Measurements from ENCODE around the gene DCTN3. TPM values are rescaled to one million over a fixed set of nuclear protein-coding genes. Genes with fewer than 3 reads are reported as not detected.

DCTN3 gene
- total RNA-seq, 1 donor from 2014 or later: 67.8 TPM

DNA sequence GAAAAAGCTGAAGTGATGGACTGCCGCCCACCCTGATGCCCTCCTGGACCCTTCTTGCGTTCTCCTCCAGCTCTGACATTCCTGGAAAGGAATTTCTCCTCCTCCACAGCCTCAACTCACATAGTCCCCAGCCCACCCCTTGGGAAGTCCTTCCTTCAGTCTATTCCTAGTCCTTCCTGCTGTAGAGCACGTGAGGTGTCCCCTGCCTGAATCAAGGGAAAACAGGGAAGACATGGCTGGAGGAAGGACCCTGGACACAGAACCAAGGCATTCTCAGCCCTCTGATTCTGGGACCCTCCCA, 4.8 kb upstream of the DCTN3 start:
- no peaks in the 10 kb centered on the region for H3K9me3 ChIP-seq (ENCODE audit: control insufficient read depth in 3 of 3, low read length in 3 of 3)
- no peak overlapping the region for H3K27ac ChIP-seq (ENCODE audit: low read depth, low read length)
- H3K9ac ChIP-seq (ENCODE audit: low read depth in 1 of 3, low read length in 3 of 3): no peak overlapping the region
- no peak overlapping the region for H3K4me3 ChIP-seq (ENCODE audit: low read length in 3 of 3)
- no peaks in the 10 kb centered on the region for H3K36me3 ChIP-seq (ENCODE audit: control insufficient read depth in 3 of 3, insufficient read depth in 3 of 3, low read length in 3 of 3)
- H3K4me1 ChIP-seq (ENCODE audit: control insufficient read depth in 3 of 3, insufficient read depth in 3 of 3, low read length in 3 of 3): peaks cover 16 to 23% (median 21%) of the 10 kb centered on the region in 3 donors
- peaks cover 77 to 83% (median 78%) of the 10 kb centered on the region in 3 donors for H3K27me3 ChIP-seq (ENCODE audit: control insufficient read depth in 3 of 3, insufficient read depth in 3 of 3, low read length in 3 of 3)

DNA sequence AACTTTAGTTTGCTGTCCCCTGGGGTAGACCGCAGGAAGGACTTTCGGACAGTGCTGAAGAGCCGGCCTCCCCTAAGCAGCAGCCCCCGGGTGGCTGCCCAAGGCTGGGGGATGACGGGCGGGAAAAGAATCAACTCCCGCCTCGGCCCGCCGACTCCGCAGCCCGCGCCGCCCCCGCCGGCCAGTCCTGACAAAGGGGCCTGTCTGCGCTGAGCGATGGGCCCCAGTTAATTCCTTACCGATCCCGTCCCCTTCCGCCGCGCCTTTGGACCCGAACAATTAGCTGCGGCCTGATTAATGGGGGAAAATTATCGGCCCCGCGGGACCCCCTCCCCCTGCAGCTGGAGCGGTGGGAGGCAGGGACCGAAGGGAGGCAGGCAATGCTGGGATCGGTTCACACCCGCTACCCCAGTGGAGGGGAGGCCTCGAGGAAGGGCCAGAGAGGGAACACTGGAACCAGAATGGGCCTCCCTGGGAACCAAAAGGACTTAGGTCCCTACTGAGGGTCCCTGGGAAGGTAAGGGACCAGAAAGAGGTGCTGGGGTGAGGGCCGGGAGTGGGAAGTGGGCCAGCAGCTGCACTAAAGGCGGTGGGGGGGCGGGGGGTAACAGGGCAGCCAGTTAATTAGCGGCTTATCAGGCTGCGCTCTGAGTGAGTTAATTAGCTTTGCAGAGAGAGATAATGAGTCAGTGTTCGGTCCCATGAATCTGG, 4.3 kb upstream of the DCTN3 start:
- Histone ChIP-seq H3K4me1 (ENCODE audit: control insufficient read depth in 3 of 3, insufficient read depth in 3 of 3, low read length in 3 of 3) (peaks cover 20 to 26% (median 26%) of the 10 kb centered on the region in 3 donors), H3K9me3 (ENCODE audit: control insufficient read depth in 3 of 3, low read length in 3 of 3) (no peaks in the 10 kb centered on the region), H3K36me3 (ENCODE audit: control insufficient read depth in 3 of 3, insufficient read depth in 3 of 3, low read length in 3 of 3) (no peaks in the 10 kb centered on the region), H3K27ac (ENCODE audit: low read depth, low read length) (no peak overlapping the region), H3K9ac (ENCODE audit: low read depth in 1 of 3, low read length in 3 of 3) (no peak overlapping the region), H3K27me3 (ENCODE audit: control insufficient read depth in 3 of 3, insufficient read depth in 3 of 3, low read length in 3 of 3) (peaks cover 75 to 79% (median 75%) of the 10 kb centered on the region in 3 donors), H3K4me3 (ENCODE audit: low read length in 3 of 3) (no peak overlapping the region)

DNA sequence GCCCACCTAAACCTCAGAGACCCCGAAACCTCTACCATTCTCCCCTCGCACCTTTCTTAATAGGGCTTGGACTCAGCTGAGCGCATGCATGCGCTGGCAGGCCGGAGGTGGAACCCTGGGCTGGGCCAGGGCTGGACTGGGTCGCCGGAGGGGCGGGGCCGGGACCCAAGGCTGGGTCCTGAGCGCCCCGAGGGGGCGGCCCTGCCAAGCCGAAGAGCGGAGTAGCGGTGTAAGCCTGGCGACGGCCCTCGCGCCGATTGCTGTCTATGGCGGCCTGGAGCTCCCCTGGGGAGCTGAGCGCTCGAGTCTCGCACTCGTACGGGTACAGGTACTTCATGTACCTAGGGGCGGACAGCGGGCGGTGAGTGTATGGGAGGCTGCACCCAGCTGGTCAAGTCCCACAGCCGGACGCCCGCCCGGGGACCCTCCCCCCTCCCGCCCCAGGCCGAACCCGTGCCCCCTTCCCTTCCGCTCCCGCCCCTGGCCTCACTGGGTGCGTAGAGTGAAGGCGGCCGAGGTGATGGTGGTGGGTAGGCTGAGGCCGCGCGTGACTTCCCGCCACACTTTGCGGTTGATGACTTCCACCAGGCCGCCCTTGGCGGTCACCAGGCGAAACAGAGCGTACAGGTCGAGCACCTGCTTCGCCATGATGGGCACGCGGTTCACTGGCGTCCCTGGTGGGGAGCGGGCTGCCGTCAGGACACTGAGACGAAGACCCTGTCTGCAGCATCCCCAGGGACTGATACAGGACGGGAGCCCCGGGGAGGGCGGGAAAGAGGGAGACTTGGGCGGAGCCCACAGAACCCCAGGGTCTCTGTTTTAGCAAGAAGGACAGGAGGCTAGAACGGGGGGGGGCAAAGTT, 3.3 kb upstream of the DCTN3 start:
- Histone ChIP-seq H3K27ac (ENCODE audit: low read depth, low read length) (no peak overlapping the region), H3K27me3 (ENCODE audit: control insufficient read depth in 3 of 3, insufficient read depth in 3 of 3, low read length in 3 of 3) (peaks cover 66 to 72% (median 68%) of the 10 kb centered on the region in 3 donors), H3K9ac (ENCODE audit: low read depth in 1 of 3, low read length in 3 of 3) (no peak overlapping the region), H3K36me3 (ENCODE audit: control insufficient read depth in 3 of 3, insufficient read depth in 3 of 3, low read length in 3 of 3) (peaks cover 0 to under 1% (median under 1%) of the 10 kb centered on the region in 3 donors), H3K4me3 (ENCODE audit: low read length in 3 of 3) (no peak overlapping the region), H3K4me1 (ENCODE audit: control insufficient read depth in 3 of 3, insufficient read depth in 3 of 3, low read length in 3 of 3) (peaks cover 20 to 28% (median 24%) of the 10 kb centered on the region in 3 donors), H3K9me3 (ENCODE audit: control insufficient read depth in 3 of 3, low read length in 3 of 3) (no peaks in the 10 kb centered on the region)

- Histone ChIP-seq H3K4me1 (ENCODE audit: control insufficient read depth in 3 of 3, insufficient read depth in 3 of 3, low read length in 3 of 3) (peaks cover 33 to 42% (median 33%) of the 10 kb centered on the region in 3 donors), H3K27me3 (ENCODE audit: control insufficient read depth in 3 of 3, insufficient read depth in 3 of 3, low read length in 3 of 3) (no peaks in the 10 kb centered on the region), H3K9me3 (ENCODE audit: control insufficient read depth in 3 of 3, low read length in 3 of 3) (no peaks in the 10 kb centered on the region), H3K36me3 (ENCODE audit: control insufficient read depth in 3 of 3, insufficient read depth in 3 of 3, low read length in 3 of 3) (peaks cover 37 to 51% (median 50%) of the 10 kb centered on the region in 3 donors), H3K9ac (ENCODE audit: low read depth in 1 of 3, low read length in 3 of 3) (no peak overlapping the region), H3K27ac (ENCODE audit: low read depth, low read length) (no peak overlapping the region), H3K4me3 (ENCODE audit: low read length in 3 of 3) (no peak overlapping the region)
These were observed 5.2 kb downstream of the DCTN3 start for GRCh38 chr9:34615132-34615531.

DNA sequence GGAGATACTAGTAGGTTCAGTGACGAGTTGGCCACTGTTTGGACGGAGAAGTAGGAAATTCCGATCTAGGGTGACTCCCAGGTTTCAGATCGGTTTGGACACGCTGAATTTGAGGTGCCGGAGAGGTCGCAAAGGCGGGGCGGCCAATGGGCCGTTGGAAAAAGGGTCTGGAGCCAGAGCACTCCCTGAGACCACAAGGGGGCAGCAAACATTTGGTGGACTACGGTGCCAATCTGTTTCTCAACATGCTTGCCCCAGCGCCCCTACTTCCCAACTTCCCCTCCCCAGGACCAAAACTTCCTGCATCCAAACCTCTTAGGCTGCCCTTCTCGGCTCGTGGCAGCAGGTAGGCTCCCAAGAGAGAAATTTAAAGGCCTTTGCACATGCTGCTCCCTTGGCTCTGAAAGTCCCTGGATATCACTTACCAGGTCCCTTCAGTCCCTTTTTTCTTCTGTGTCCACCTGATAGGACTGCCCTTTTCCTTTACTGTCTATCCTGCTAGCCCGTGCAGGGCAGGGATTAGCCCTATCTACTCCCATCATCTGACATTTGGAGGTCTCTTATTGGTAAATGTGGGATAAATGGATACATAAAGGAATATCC, 7.4 kb downstream of the DCTN3 start:
- Histone ChIP-seq H3K9me3 (ENCODE audit: control insufficient read depth in 3 of 3, low read length in 3 of 3) (no peaks in the 10 kb centered on the region), H3K36me3 (ENCODE audit: control insufficient read depth in 3 of 3, insufficient read depth in 3 of 3, low read length in 3 of 3) (peaks cover 30 to 46% (median 43%) of the 10 kb centered on the region in 3 donors), H3K9ac (ENCODE audit: low read depth in 1 of 3, low read length in 3 of 3) (peak overlapping the region in 2 of 3 donors; percentile 95 to 98), H3K4me1 (ENCODE audit: control insufficient read depth in 3 of 3, insufficient read depth in 3 of 3, low read length in 3 of 3) (peaks cover 28 to 34% (median 29%) of the 10 kb centered on the region in 3 donors), H3K27me3 (ENCODE audit: control insufficient read depth in 3 of 3, insufficient read depth in 3 of 3, low read length in 3 of 3) (no peaks in the 10 kb centered on the region), H3K4me3 (ENCODE audit: low read length in 3 of 3) (peak overlapping the region; percentile 72 to 93 (median 82)), H3K27ac (ENCODE audit: low read depth, low read length) (peak overlapping the region; percentile 88)

- Histone ChIP-seq H3K9me3 (ENCODE audit: control insufficient read depth in 3 of 3, low read length in 3 of 3) (no peaks in the 10 kb centered on the region), H3K9ac (ENCODE audit: low read depth in 1 of 3, low read length in 3 of 3) (peak within 1 kb of the TSS; percentile 93 to 98 (median 95)), H3K36me3 (ENCODE audit: control insufficient read depth in 3 of 3, insufficient read depth in 3 of 3, low read length in 3 of 3) (peaks cover 22 to 38% (median 35%) of the 10 kb centered on the region in 3 donors), H3K27me3 (ENCODE audit: control insufficient read depth in 3 of 3, insufficient read depth in 3 of 3, low read length in 3 of 3) (no peaks in the 10 kb centered on the region), H3K4me1 (ENCODE audit: control insufficient read depth in 3 of 3, insufficient read depth in 3 of 3, low read length in 3 of 3) (peaks cover 28 to 34% (median 29%) of the 10 kb centered on the region in 3 donors), H3K27ac (ENCODE audit: low read depth, low read length) (peak within 1 kb of the TSS; percentile 88), H3K4me3 (ENCODE audit: low read length in 3 of 3) (peak within 1 kb of the TSS; percentile 90 to 94 (median 93))
These were observed 8.2 kb downstream of the DCTN3 start, which contains the start of gene RPP25L for GRCh38 chr9:34611811-34612787. Gene RPP25L (minus strand): TSS chr9:34612097. CDS start chr9:34611296, 801 bp downstream.

DNA sequence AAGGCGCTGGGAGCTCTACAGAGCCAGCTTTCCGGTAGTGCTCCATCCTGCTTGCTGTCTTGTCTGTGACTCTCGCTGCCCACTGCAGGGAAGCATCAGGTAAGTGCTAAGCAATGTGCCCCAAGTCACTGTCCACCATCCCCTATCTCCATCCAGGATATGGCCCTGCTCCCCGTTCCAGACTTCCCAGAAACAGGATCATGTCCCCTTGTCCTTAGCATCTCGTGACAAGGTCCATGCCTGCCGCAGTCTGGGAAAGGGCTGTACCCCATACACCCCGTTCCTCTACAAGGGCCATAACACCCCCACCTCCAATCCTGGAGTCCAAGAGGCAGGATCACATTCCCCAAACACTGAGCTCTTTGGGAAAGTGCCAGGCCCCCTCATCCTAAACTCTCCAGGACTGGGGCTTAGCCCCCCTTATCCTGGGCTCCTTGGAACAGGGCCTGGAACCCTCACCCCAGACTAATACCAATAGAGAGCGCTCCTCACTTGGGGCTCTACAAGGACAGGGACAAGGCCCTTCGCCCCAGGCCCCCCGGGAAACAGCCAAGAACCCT, 9.0 kb downstream of the DCTN3 start:
- Histone ChIP-seq H3K9ac (ENCODE audit: low read depth in 1 of 3, low read length in 3 of 3) (peak overlapping the region; percentile 93 to 98 (median 95)), H3K4me3 (ENCODE audit: low read length in 3 of 3) (peak overlapping the region; percentile 90 to 94 (median 93)), H3K36me3 (ENCODE audit: control insufficient read depth in 3 of 3, insufficient read depth in 3 of 3, low read length in 3 of 3) (peaks cover 15 to 31% (median 27%) of the 10 kb centered on the region in 3 donors), H3K9me3 (ENCODE audit: control insufficient read depth in 3 of 3, low read length in 3 of 3) (no peaks in the 10 kb centered on the region), H3K27ac (ENCODE audit: low read depth, low read length) (peak overlapping the region; percentile 88), H3K27me3 (ENCODE audit: control insufficient read depth in 3 of 3, insufficient read depth in 3 of 3, low read length in 3 of 3) (no peaks in the 10 kb centered on the region), H3K4me1 (ENCODE audit: control insufficient read depth in 3 of 3, insufficient read depth in 3 of 3, low read length in 3 of 3) (peaks cover 28 to 34% (median 29%) of the 10 kb centered on the region in 3 donors)

DNA sequence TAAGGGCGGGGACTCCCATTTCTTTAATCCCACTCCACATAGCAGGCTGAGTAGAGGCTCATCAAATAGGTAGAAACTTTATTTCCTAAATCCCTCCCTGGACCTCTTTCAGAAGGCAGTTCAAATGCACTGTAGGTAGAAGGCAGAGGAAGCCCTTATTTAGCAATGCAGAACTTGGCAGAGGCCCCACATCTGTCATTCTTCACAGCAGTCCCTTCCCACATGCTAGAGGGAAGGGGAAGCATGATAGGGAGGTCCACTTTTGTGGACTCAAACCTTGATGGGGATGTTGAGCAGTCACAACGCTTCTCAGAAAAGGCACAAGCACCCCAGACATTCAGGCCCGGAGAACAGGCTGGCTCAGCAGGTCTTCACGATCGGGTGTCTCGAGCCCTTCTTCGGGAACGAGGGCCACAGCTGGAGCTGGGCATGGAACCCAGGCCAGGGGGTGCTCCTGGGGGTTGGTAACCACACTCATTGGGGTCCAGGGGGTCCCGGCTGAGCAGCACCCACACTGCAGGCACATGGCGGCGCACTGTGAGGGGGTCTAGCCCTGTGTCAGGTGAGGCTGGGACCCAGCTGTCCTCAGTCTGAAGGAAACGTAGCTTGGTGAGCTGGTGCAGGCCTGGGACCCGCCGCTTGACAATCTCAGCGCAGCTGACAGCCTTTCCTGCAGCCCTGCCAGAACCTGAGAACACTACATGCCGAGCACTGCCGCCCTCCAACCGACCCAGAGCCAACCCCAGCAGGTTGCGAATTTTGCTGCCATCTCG, 9.7 kb downstream of the DCTN3 start:
- H3K36me3 ChIP-seq (ENCODE audit: control insufficient read depth in 3 of 3, insufficient read depth in 3 of 3, low read length in 3 of 3): peaks cover 8 to 25% (median 20%) of the 10 kb centered on the region in 3 donors
- H3K9me3 ChIP-seq (ENCODE audit: control insufficient read depth in 3 of 3, low read length in 3 of 3): no peaks in the 10 kb centered on the region
- no peaks in the 10 kb centered on the region for H3K27me3 ChIP-seq (ENCODE audit: control insufficient read depth in 3 of 3, insufficient read depth in 3 of 3, low read length in 3 of 3)
- H3K4me1 ChIP-seq (ENCODE audit: control insufficient read depth in 3 of 3, insufficient read depth in 3 of 3, low read length in 3 of 3): peaks cover 28 to 34% (median 29%) of the 10 kb centered on the region in 3 donors
- peak overlapping the region; percentile 93 to 98 (median 95) for H3K9ac ChIP-seq (ENCODE audit: low read depth in 1 of 3, low read length in 3 of 3)
- H3K27ac ChIP-seq (ENCODE audit: low read depth, low read length): peak overlapping the region; percentile 88
- peak overlapping the region; percentile 90 to 94 (median 93) for H3K4me3 ChIP-seq (ENCODE audit: low read length in 3 of 3)
